HCT116 (cell line): ENCODE results near the gene FSCN2. TPM values are rescaled to one million over a fixed set of nuclear protein-coding genes. Genes with fewer than 3 reads are reported as not detected.

Source experiments
- ATAC-seq: fragments of 200-7000 bp; cut with Tn5 transposase; 2 replicates; pipeline ENCODE4 v1.9.1; 2020; ENCODE audit warnings: mild to moderate bottlenecking, moderate library complexity
- BruUV-seq: library from RNA; stranded (reverse); fragments of 400-500 nt; replicated peaks from 2 replicates; lab custom pipeline; 2021; lab: Mats Ljungman, UMichigan
- CTCF ChIA-PET: fragments of 300-600 bp; sonication (Branson Sonifier 250); formaldehyde crosslinking; loops from one replicate; lab custom pipeline; 2021; ENCODE audit warnings: antibody characterized with exemption; lab: Charles Lee
- POLR2A ChIA-PET: fragments of 300-600, 350-600 bp; sonication (Branson Sonifier 250); formaldehyde crosslinking; loops from one replicate; lab custom pipeline; 2021; ENCODE audit warnings: antibody characterized with exemption; lab: Charles Lee
- RAD21 ChIA-PET, 2 experiments: fragments of 300-600 bp; sonication (Branson Sonifier 250); formaldehyde crosslinking; loops; one replicate each; lab custom pipeline; 2023; ENCODE audit warnings: low total read pairs in 2 of 2; ENCODE audit not compliant: uncharacterized antibody in 2 of 2, unreplicated experiment in 2 of 2, low non-redundant PET in 1 of 2; lab: Charles Lee
- DNase-seq: peaks from one replicate; pipeline ENCODE4 v3.0.0-alpha.2; 2010; ENCODE audit warnings: low read depth, low spot score
- H2AFZ ChIP-seq: fragments of 200-600 bp; shearing (Covaris generic), sonication (generic); 2 replicates; pipeline ENCODE4 v1.6.1; 2017; ENCODE audit warnings: low read depth, mixed run types, mixed read lengths, antibody characterized with exemption, low read length; ENCODE audit not compliant: poor library complexity, severe bottlenecking
- H3K27ac ChIP-seq: 2 replicates; pipeline ENCODE4 v1.5.1; 2012; ENCODE audit warnings: low read depth, low read length
- H3K27me3 ChIP-seq: fragments of 200-600 bp; sonication (generic); 2 replicates; pipeline ENCODE4 v1.6.1; 2016; ENCODE audit warnings: mixed run types, low read length, mixed read lengths; ENCODE audit not compliant: insufficient read depth
- H3K36me3 ChIP-seq, 2 experiments: fragments of 200-500 bp in 1 of 2; fragments of 200-600 bp in 1 of 2; sonication (Bioruptor generic) in 1 of 2; sonication (generic) in 1 of 2; 2 replicates each; pipeline versions ENCODE4 v1.5.1 to v1.6.1; 2014 to 2016; ENCODE audit warnings: low read length in 2 of 2, inconsistent platforms in 1 of 2, mixed read lengths in 1 of 2, mixed run types in 1 of 2; ENCODE audit not compliant: insufficient read depth in 2 of 2, control insufficient read depth in 1 of 2
- H3K4me1 ChIP-seq, 2 experiments: fragments of 200-600 bp in 1 of 2; sonication (generic) in 1 of 2; 2 replicates each; pipeline versions ENCODE4 v1.5.1 to v1.6.1; 2012 to 2017; ENCODE audit warnings: low read length in 2 of 2, inconsistent platforms in 1 of 2, mild to moderate bottlenecking in 1 of 2, mixed read lengths in 1 of 2, mixed run types in 1 of 2, moderate library complexity in 1 of 2; ENCODE audit not compliant: insufficient read depth in 2 of 2, control insufficient read depth in 1 of 2
- H3K4me2 ChIP-seq: fragments of 200-600 bp; sonication (generic); 2 replicates; pipeline ENCODE4 v1.6.1; 2017; ENCODE audit warnings: mixed run types, low read length, mixed read lengths
- H3K4me3 ChIP-seq, 2 experiments: fragments of 200-600 bp in 1 of 2; sonication (generic) in 1 of 2; replicated peaks in 1 of 2; 2 replicates each; pipeline ENCODE4 v1.5.1; 2011 to 2016; ENCODE audit warnings: low read length in 2 of 2, control low read depth in 1 of 2, low read depth in 1 of 2, mild to moderate bottlenecking in 1 of 2, mixed read lengths in 1 of 2, mixed run types in 1 of 2
- H3K79me2 ChIP-seq: fragments of 200-600 bp; sonication (generic); 2 replicates; pipeline ENCODE4 v1.6.1; 2017; ENCODE audit warnings: mild to moderate bottlenecking, mixed run types, low read length, moderate library complexity, mixed read lengths; ENCODE audit not compliant: insufficient read depth
- H3K9ac ChIP-seq: fragments of 200-600 bp; sonication (generic); 2 replicates; pipeline ENCODE4 v1.6.1; 2016; ENCODE audit warnings: low read length, mixed read lengths
- H3K9me2 ChIP-seq: fragments of 200-600 bp; sonication (generic), shearing (Covaris generic); 2 replicates; pipeline ENCODE4 v1.6.1; 2017; ENCODE audit warnings: mixed run types, mild to moderate bottlenecking, moderate library complexity; ENCODE audit not compliant: insufficient read depth
- H3K9me3 ChIP-seq, 2 experiments: fragments of 200-500 bp in 1 of 2; fragments of 200-600 bp in 1 of 2; sonication (Bioruptor generic) in 1 of 2; sonication (generic) in 1 of 2; 2 replicates each; pipeline ENCODE4 v1.6.1; 2014 to 2017; ENCODE audit warnings: low read length in 2 of 2, mixed read lengths in 2 of 2, inconsistent platforms in 1 of 2, low read depth in 1 of 2, mild to moderate bottlenecking in 1 of 2, mixed run types in 1 of 2, moderate library complexity in 1 of 2; ENCODE audit not compliant: control insufficient read depth in 1 of 2, insufficient read depth in 1 of 2
- H4K20me1 ChIP-seq: fragments of 200-600 bp; sonication (generic), shearing (Covaris generic); 2 replicates; pipeline ENCODE4 v1.6.1; 2017; ENCODE audit warnings: mixed run types, mild to moderate bottlenecking, moderate library complexity; ENCODE audit not compliant: insufficient read depth
- CBX3 ChIP-seq: IDR thresholded peaks from 2 replicates; pipeline ENCODE4 v1.6.1; 2012; ENCODE audit warnings: low read depth
- CEBPB ChIP-seq: IDR thresholded peaks from 2 replicates; pipeline ENCODE4 v1.6.1; 2012; ENCODE audit warnings: low read depth
- EGR1 ChIP-seq: IDR thresholded peaks from 2 replicates; pipeline ENCODE4 v1.6.1; 2012; ENCODE audit warnings: low read depth
- EZH2 ChIP-seq: fragments of 200-600 bp; sonication (generic); IDR thresholded peaks from 2 replicates; pipeline ENCODE4 v1.6.1; 2017; ENCODE audit warnings: antibody characterized with exemption, mixed run types
- EZH2phosphoT487 ChIP-seq: fragments of 200-600 bp; IDR thresholded peaks from 2 replicates; pipeline ENCODE4 v1.6.1; 2018; ENCODE audit warnings: antibody characterized with exemption, borderline replicate concordance
- JUND ChIP-seq: IDR thresholded peaks from 2 replicates; pipeline ENCODE4 v1.6.1; 2012
- POLR2AphosphoS5 ChIP-seq: IDR thresholded peaks from 2 replicates; pipeline ENCODE4 v1.6.1; 2011; ENCODE audit warnings: mild to moderate bottlenecking, low read depth, low read length, moderate library complexity
- SP1 ChIP-seq: IDR thresholded peaks from 2 replicates; pipeline ENCODE4 v1.6.1; 2012; ENCODE audit warnings: low read depth
- TCF7L2 ChIP-seq: IDR thresholded peaks from 2 replicates; pipeline ENCODE4 v1.7.0; 2011; ENCODE audit warnings: borderline replicate concordance, inconsistent platforms; ENCODE audit not compliant: insufficient read depth, insufficient read length; ENCODE audit errors: extremely low read depth
- intact Hi-C: fragments of 100-400 bp; cut with micrococcal nuclease; formaldehyde crosslinking; loops from 2 replicates; pipeline ENCODE4 v1.10.0; 2022
- total RNA-seq: library from RNA; stranded (reverse); gene quantifications from one replicate; pipeline ENCODE4 v1.2.1, GENCODE V29; 2021; ENCODE audit not compliant: unreplicated experiment

Gene FSCN2
- total RNA-seq, 1 experiment from 2014 or later = 10.1 TPM

- no peak for DNase-seq
- no peak overlapping the region for H3K9ac ChIP-seq
- peaks cover 8% of the 10 kb centered on the region for H4K20me1 ChIP-seq
- ATAC-seq = no peak
- ChIA-PET RAD21 (no interaction called here), CTCF (no interaction called here), POLR2A (no interaction called here)
- intact Hi-C loops = no loop called here
- no peak overlapping the region for H3K4me3 ChIP-seq
- H2AFZ ChIP-seq = no peak overlapping the region
- no peaks in the 10 kb centered on the region for H3K27me3 ChIP-seq
- no peaks in the 10 kb centered on the region for H3K9me2 ChIP-seq
- no peak for TF ChIP-seq POLR2AphosphoS5
- TF ChIP-seq EZH2phosphoT487 = no peak
- no peak for TF ChIP-seq EGR1
- TF ChIP-seq SP1 = no peak
- TF ChIP-seq CEBPB = no peak
- TF ChIP-seq EZH2 = no peak
- H3K79me2 ChIP-seq = peaks cover 62% of the 10 kb centered on the region
- H3K36me3 ChIP-seq = peaks cover 42 to 62% of the 10 kb centered on the region in 2 experiments
- no peak overlapping the region; the same call in 1 of the 2 replicates for H3K27ac ChIP-seq
- no peaks in the 10 kb centered on the region for H3K9me3 ChIP-seq
- no TSS peak for BruUV-seq
- H3K4me2 ChIP-seq = no peak overlapping the region
- peaks cover 24 to 36% of the 10 kb centered on the region in 2 experiments for H3K4me1 ChIP-seq
Measured at GRCh38 chr17:81574643-81574956, 46.4 kb downstream of the FSCN2 start.

GRCh38 chr17:81575836-81576235, 47.7 kb downstream of the FSCN2 start:
- no peak overlapping the region for H3K4me2 ChIP-seq
- RAD21 ChIA-PET = no interaction called here
- H3K9ac ChIP-seq = no peak overlapping the region
- no peaks in the 10 kb centered on the region for H3K27me3 ChIP-seq
- peaks cover 8% of the 10 kb centered on the region for H4K20me1 ChIP-seq
- H3K36me3 ChIP-seq = peaks cover 35 to 54% of the 10 kb centered on the region in 2 experiments
- H3K79me2 ChIP-seq = peaks cover 74% of the 10 kb centered on the region
- no TSS peak for BruUV-seq
- POLR2A ChIA-PET = no interaction called here
- no peak overlapping the region for H3K27ac ChIP-seq
- H3K4me3 ChIP-seq = no peak overlapping the region
- CTCF ChIA-PET = no interaction called here
- DNase-seq (no peak), ATAC-seq (no peak)
- H3K9me3 ChIP-seq = no peaks in the 10 kb centered on the region
- no peak for TF ChIP-seq TCF7L2
- no peak for TF ChIP-seq CEBPB
- TF ChIP-seq JUND = no peak
- no peak for TF ChIP-seq CBX3
- H2AFZ ChIP-seq = no peak overlapping the region
- H3K4me1 ChIP-seq = peaks cover 24 to 42% of the 10 kb centered on the region in 2 experiments
- intact Hi-C loops = no loop called here
- H3K9me2 ChIP-seq = no peaks in the 10 kb centered on the region
